ENCODE results near the gene AICDA.

GRCh38 chr12:8647968-8648367 lies 35.3 kb upstream of the AICDA start:
- TF ChIP-seq EZH2phosphoT487 (IDR thresholded peaks at IDR 0.05; ENCODE audit: low read depth), result no peak
- TF ChIP-seq CTCF (IDR thresholded peaks at IDR 0.05; ENCODE audit: low read depth, low read length), result no peak

All from OCI-LY3 (cell line).